Memory B cell (primary cell): ENCODE data around the gene CDS1.
"Not testable (repeated sequence)": the region's sequence is repeated elsewhere in the genome, so short reads cannot be mapped to it uniquely, and the experiment has no call there.

ENCODE experiments used
- ATAC-seq: fragments of 150-1000 bp; cut with Tn5 transposase; 2 replicates; pipeline ENCODE4 v1.10.0; 2021; ENCODE audit warnings: low read depth, mild to moderate bottlenecking, moderate library complexity
- DNase-seq, 2 donors: peaks; one replicate each; pipeline ENCODE4 v3.0.0; 2022; ENCODE audit warnings: low spot score in 2 of 2
- H3K27ac Mint-ChIP-seq: one replicate; pipeline ENCODE4 v1.8.0; 2022; ENCODE audit warnings: mild to moderate bottlenecking, moderate library complexity, mixed read lengths
- H3K27me3 Mint-ChIP-seq: one replicate; pipeline ENCODE4 v1.8.0; 2022; ENCODE audit warnings: mixed read lengths
- H3K36me3 Mint-ChIP-seq: one replicate; pipeline ENCODE4 v1.8.0; 2022; ENCODE audit warnings: mild to moderate bottlenecking, mixed read lengths
- H3K4me1 Mint-ChIP-seq: one replicate; pipeline ENCODE4 v1.8.0; 2022; ENCODE audit warnings: mixed read lengths
- H3K4me3 Mint-ChIP-seq: one replicate; pipeline ENCODE4 v1.8.0; 2022; ENCODE audit warnings: mild to moderate bottlenecking, moderate library complexity, mixed read lengths
- H3K9me3 Mint-ChIP-seq: one replicate; pipeline ENCODE4 v1.8.0; 2022; ENCODE audit warnings: mixed read lengths

CDS1 gene

DNA sequence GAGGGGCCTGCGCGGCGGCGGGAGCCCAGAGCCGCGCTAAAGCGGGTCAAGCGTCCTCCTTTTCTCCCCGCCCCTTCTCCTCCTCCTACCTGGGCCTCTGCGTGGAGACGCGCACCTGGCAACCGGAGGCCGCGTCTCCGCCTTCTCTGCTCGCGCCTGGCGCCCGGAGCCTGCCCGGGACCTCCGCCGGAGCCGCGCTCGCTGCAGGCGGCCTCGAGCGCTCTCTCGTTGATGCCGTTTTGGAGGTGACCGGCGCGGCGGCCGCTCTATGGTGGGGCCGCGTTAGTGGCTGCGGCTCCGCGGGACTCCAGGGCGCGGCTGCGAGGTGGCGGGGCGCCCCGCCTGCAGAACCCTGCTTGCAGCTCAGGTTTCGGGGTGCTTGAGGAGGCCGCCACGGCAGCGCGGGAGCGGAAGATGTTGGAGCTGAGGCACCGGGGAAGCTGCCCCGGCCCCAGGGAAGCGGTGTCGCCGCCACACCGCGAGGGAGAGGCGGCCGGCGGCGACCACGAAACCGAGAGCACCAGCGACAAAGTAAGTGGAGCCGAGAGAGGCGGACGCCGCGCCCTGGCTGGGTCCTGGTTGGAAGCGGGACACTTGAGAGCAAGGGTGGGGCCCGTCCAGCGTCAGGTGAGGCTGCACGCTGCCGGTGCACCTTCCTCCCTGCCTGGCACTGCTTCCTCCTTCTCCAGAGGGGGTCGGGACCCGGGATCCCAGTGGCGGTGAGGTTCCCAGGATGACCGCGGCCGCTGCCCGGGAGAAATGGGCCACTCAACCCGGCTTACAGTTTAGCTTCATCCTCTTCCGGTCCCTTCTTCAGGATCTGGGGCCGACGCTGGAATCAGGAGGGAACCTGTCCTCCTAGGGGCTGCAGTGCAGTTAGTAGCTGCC lies at the start of gene CDS1:
CDS1 (plus strand) TSS at position 140 of the 888 bp plus-strand sequence; CDS start at position 415, 275 bp downstream.
- peaks cover 5% of the 10 kb centered on the region for H3K9me3 Mint-ChIP-seq

GRCh38 chr4:84535901-84536300 lies 47.0 kb upstream of the CDS1 start:
- Mint-ChIP-seq H3K27ac (no peak overlapping the region), H3K9me3 (peaks cover 3% of the 10 kb centered on the region), H3K4me3 (no peak overlapping the region), H3K27me3 (peaks cover 5% of the 10 kb centered on the region), H3K4me1 (no peaks in the 10 kb centered on the region), H3K36me3 (no peaks in the 10 kb centered on the region)
- no peak for DNase-seq
- ATAC-seq, result no peak

More for the DNA sequence above, at the start of gene CDS1:
- peak in 1 of 2 donors; percentile 54 for DNase-seq
- H3K36me3 Mint-ChIP-seq, result peaks cover 3% of the 10 kb centered on the region
- peaks cover 25% of the 10 kb centered on the region for H3K27me3 Mint-ChIP-seq
- peak; percentile 63 for ATAC-seq
- H3K4me3 Mint-ChIP-seq, result peak within 1 kb of the TSS; percentile 77
- H3K4me1 Mint-ChIP-seq, result peaks cover 11% of the 10 kb centered on the region
- no peak within 1 kb of the TSS for H3K27ac Mint-ChIP-seq

- ATAC-seq, result no peak
- peaks cover 2% of the 10 kb centered on the region for H3K9me3 Mint-ChIP-seq
- peaks cover 9% of the 10 kb centered on the region for H3K27me3 Mint-ChIP-seq
- H3K27ac Mint-ChIP-seq, result no peak overlapping the region
- no peak for DNase-seq
- no peaks in the 10 kb centered on the region for H3K36me3 Mint-ChIP-seq
- no peak overlapping the region for H3K4me3 Mint-ChIP-seq
- no peaks in the 10 kb centered on the region for H3K4me1 Mint-ChIP-seq
Measured at GRCh38 chr4:84545093-84545492, 37.8 kb upstream of the CDS1 start.

DNA sequence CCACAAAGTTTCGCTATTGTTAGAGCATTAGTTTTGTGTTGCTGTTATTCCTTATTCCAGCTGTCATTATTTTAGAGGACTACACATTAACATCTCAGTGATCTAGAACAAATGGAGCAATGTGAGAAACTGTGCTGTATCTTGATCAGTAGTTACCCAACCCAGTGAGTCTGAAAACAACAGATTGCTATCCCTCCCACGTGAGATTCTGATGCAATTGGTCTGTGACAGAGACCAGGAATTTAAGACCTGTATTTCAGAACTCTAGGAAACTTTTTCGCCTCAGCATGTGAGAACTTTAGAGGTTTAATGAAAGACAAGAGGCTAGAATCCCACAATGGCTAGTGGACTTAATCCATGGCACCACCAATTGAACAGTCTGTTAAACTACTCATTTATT lies 35.7 kb upstream of the CDS1 start:
- no peaks in the 10 kb centered on the region for H3K36me3 Mint-ChIP-seq
- ATAC-seq (no peak), DNase-seq (no peak)
- H3K4me3 Mint-ChIP-seq, result no peak overlapping the region
- no peaks in the 10 kb centered on the region for H3K4me1 Mint-ChIP-seq
- peaks cover 2% of the 10 kb centered on the region for H3K9me3 Mint-ChIP-seq
- no peak overlapping the region for H3K27ac Mint-ChIP-seq
- H3K27me3 Mint-ChIP-seq, result peaks cover 9% of the 10 kb centered on the region

- not testable (repeated sequence) for H3K36me3 Mint-ChIP-seq, H3K9me3 Mint-ChIP-seq, H3K4me3 Mint-ChIP-seq, H3K4me1 Mint-ChIP-seq, H3K27me3 Mint-ChIP-seq, ATAC-seq, DNase-seq, H3K27ac Mint-ChIP-seq
Measured at GRCh38 chr4:84549191-84549590, 33.7 kb upstream of the CDS1 start.

DNA sequence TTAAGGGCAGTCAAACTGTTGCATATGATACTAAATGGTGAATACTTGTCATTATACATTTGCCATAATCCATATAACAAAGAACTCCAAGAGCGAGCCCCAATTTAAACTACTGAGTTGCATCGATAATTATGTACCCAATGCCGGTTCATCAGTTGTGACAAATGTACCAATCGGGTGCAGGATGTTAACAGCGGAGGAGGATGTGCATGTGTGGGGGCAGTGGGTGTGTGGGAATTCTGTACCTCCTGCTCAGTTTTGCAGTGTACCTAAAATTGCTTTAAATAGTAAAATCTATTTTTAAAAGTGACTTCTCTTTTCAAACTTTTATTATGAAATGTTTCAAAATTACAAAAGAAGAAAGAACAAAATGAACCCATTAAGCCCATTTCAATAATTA lies 20.8 kb upstream of the CDS1 start:
- Mint-ChIP-seq H3K9me3 (no peaks in the 10 kb centered on the region), H3K4me1 (no peaks in the 10 kb centered on the region), H3K27ac (no peak overlapping the region), H3K27me3 (peaks cover 2% of the 10 kb centered on the region), H3K36me3 (no peaks in the 10 kb centered on the region), H3K4me3 (no peak overlapping the region)
- ATAC-seq, result no peak
- no peak for DNase-seq

DNA sequence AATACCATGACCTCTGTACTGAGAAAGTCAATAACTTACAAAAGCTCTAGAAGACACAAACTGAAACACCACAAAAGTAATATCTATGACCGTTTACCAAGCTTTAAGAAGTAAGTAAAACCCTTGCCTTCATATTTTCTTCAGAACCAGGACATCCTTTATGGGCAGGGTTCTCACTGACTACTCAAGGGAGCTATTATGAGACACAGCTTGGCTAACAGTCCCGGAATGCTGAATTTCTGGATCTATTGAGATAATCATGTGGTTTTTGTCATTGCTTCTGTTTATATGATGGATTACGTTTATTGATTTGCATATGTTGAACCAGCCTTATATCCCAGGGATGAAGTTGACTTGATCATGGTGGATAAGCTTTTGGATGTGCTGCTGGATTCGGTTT lies 19.9 kb upstream of the CDS1 start:
- ATAC-seq (no peak), DNase-seq (no peak)
- Mint-ChIP-seq H3K36me3 (no peaks in the 10 kb centered on the region), H3K27me3 (peaks cover 2% of the 10 kb centered on the region), H3K9me3 (no peaks in the 10 kb centered on the region), H3K4me1 (no peaks in the 10 kb centered on the region), H3K4me3 (no peak overlapping the region), H3K27ac (no peak overlapping the region)

GRCh38 chr4:84565951-84566350 lies 17.0 kb upstream of the CDS1 start:
- no peaks in the 10 kb centered on the region for H3K36me3 Mint-ChIP-seq
- H3K27ac Mint-ChIP-seq, result no peak overlapping the region
- peaks cover 6% of the 10 kb centered on the region for H3K27me3 Mint-ChIP-seq
- H3K4me1 Mint-ChIP-seq, result no peaks in the 10 kb centered on the region
- no peaks in the 10 kb centered on the region for H3K9me3 Mint-ChIP-seq
- ATAC-seq, result no peak
- no peak for DNase-seq
- no peak overlapping the region for H3K4me3 Mint-ChIP-seq

- Mint-ChIP-seq H3K4me3 (no peak overlapping the region), H3K4me1 (no peaks in the 10 kb centered on the region), H3K9me3 (no peaks in the 10 kb centered on the region)
Measured at GRCh38 chr4:84568496-84568895, 14.4 kb upstream of the CDS1 start.

GRCh38 chr4:84569009-84569408 lies 13.9 kb upstream of the CDS1 start:
- Mint-ChIP-seq H3K9me3 (no peaks in the 10 kb centered on the region), H3K4me1 (no peaks in the 10 kb centered on the region), H3K36me3 (no peaks in the 10 kb centered on the region), H3K27ac (no peak overlapping the region), H3K27me3 (peaks cover 9% of the 10 kb centered on the region), H3K4me3 (no peak overlapping the region)
- ATAC-seq, result no peak
- DNase-seq, result no peak

More at GRCh38 chr4:84568496-84568895, 14.4 kb upstream of the CDS1 start:
- Mint-ChIP-seq H3K27me3 (peaks cover 9% of the 10 kb centered on the region), H3K27ac (no peak overlapping the region), H3K36me3 (no peaks in the 10 kb centered on the region)
- ATAC-seq (no peak), DNase-seq (no peak)

- no peak for DNase-seq
- Mint-ChIP-seq H3K4me1 (no peaks in the 10 kb centered on the region), H3K4me3 (no peak overlapping the region), H3K27ac (no peak overlapping the region), H3K9me3 (no peaks in the 10 kb centered on the region), H3K27me3 (peaks cover 7% of the 10 kb centered on the region), H3K36me3 (no peaks in the 10 kb centered on the region)
- ATAC-seq, result no peak
Measured at GRCh38 chr4:84573385-84574068, 9.4 kb upstream of the CDS1 start.

DNA sequence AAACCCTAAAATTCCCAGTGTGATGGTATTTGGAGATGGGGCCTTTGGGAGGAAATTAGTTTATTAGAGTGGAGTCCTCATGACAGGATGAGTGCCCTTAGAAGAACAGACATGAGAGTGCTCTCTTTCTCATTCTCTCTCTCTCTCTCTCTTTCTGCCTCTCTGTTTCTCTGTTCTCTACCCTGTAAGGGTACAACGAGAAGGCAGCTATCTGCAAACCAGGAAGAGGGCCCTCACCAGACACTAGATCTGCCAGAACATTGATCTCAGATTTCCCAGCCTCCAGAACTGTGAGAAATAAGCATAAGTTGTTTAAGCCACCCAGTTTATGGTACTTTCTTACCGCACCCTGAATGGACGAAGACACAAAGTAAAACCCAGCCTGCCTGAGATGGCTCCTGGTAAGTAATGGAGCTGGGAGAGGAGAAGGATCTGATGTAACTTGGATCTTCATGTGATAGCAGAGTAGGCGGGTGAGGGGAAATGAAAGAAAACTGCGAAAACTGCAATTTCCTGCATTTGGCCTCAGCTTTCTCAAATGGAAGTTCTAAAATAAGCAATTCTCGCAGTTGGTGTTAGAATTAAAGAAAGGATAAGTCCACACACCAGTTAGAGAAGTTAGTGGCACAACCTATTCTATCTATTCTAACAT lies 8.7 kb upstream of the CDS1 start:
- no peaks in the 10 kb centered on the region for H3K9me3 Mint-ChIP-seq
- no peaks in the 10 kb centered on the region for H3K36me3 Mint-ChIP-seq
- no peak for ATAC-seq
- H3K4me3 Mint-ChIP-seq, result no peak overlapping the region
- no peak for DNase-seq
- H3K4me1 Mint-ChIP-seq, result no peaks in the 10 kb centered on the region
- peaks cover 5% of the 10 kb centered on the region for H3K27me3 Mint-ChIP-seq
- no peak overlapping the region for H3K27ac Mint-ChIP-seq

DNA sequence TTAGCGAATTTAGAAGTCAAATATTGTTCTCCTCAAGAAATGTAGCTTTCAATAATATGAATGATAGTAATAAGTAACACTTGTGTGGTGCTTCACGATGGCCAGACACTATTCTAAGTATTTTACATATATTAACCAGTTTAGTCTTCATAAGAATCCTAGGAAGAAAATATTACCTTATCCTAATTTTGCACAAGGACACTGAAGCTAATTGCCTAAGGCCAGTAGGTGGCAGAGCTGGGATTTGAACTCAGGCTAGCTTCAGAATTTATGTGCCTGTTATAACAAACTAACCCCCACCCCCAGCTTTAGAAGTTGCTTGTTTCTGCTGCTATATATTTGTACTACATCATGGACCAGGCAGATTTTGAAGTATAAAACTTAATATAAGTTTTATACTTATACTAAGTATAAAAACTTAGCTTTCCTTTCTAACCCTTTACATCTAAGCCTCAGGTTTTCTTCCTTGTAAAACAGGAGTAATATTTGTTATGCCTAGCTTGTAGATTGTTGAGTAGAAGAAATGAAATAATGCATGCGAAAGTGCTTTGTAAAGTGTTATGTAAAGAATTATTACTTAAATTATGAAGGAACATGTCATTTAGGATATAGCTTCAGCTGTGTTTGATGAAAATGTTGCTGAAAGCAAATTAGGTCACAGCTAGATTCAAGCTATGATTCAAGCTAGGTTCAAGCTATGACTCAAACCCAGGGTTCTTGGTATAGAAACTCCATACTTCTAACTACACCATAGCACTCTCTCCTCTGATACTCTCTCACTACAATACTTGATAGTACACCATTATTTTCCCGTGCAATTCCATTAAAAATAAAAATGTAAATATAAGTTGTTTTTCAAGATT lies 4.2 kb upstream of the CDS1 start:
- no peak overlapping the region for H3K27ac Mint-ChIP-seq
- peaks cover 7% of the 10 kb centered on the region for H3K4me1 Mint-ChIP-seq
- DNase-seq (no peak), ATAC-seq (no peak)
- H3K36me3 Mint-ChIP-seq, result no peaks in the 10 kb centered on the region
- no peaks in the 10 kb centered on the region for H3K9me3 Mint-ChIP-seq
- H3K4me3 Mint-ChIP-seq, result no peak overlapping the region
- peaks cover 6% of the 10 kb centered on the region for H3K27me3 Mint-ChIP-seq
